HFFc6 (cell line): ENCODE measurements around the gene TOMT. TPM values are rescaled to one million over a fixed set of nuclear protein-coding genes. Genes with fewer than 3 reads are reported as not detected.

Source experiments
- DNase-seq: peaks from one replicate; pipeline ENCODE4 v3.0.0-alpha.2; 2018
- H3K27ac Mint-ChIP-seq: 2 replicates; pipeline ENCODE4 v1.8.0; 2020; ENCODE audit warnings: mild to moderate bottlenecking, mixed read lengths
- H3K27me3 Mint-ChIP-seq: 2 replicates; pipeline ENCODE4 v1.8.0; 2021; ENCODE audit warnings: mild to moderate bottlenecking, moderate library complexity, mixed read lengths; ENCODE audit not compliant: insufficient read depth
- H3K36me3 Mint-ChIP-seq: 2 replicates; pipeline ENCODE4 v1.8.0; 2021; ENCODE audit warnings: low read depth, mixed read lengths
- H3K4me1 Mint-ChIP-seq: 2 replicates; pipeline ENCODE4 v1.8.0; 2020; ENCODE audit warnings: low read depth, mixed read lengths
- H3K4me3 Mint-ChIP-seq: 2 replicates; pipeline ENCODE4 v1.8.0; 2020; ENCODE audit warnings: mild to moderate bottlenecking, moderate library complexity, mixed read lengths
- H3K9me3 Mint-ChIP-seq: 2 replicates; pipeline ENCODE4 v1.8.0; 2020; ENCODE audit warnings: mild to moderate bottlenecking, mixed read lengths
- CTCF ChIP-seq: fragments of 200-600 bp; sonication (generic); IDR thresholded peaks from 2 replicates; pipeline ENCODE4 v1.5.0; 2021; ENCODE audit warnings: antibody characterized with exemption, mild to moderate bottlenecking
- total RNA-seq, 6 experiments: library from RNA; stranded (reverse); fragmentation: NEBNext Ultra II Directional; extraction: Animal tissue kit (Norgen Biotek cat#: 25700); gene quantifications; 2 replicates in 1 of 6; 3 replicates in 5 of 6; pipeline ENCODE4 v1.2.3, GENCODE V29; 2021

TOMT gene
- total RNA-seq, 6 experiments from 2014 or later = not detected

- TF ChIP-seq CTCF = no peak
- Mint-ChIP-seq H3K4me3 (peak overlapping the region; percentile 89), H3K4me1 (peaks cover 54% of the 10 kb centered on the region), H3K36me3 (peaks cover 17% of the 10 kb centered on the region), H3K27me3 (peaks cover 4% of the 10 kb centered on the region), H3K27ac (peak overlapping the region; percentile 97), H3K9me3 (no peaks in the 10 kb centered on the region)
- DNase-seq = no peak
Observed at GRCh38 chr11:72081184-72081644, 24.5 kb upstream of the TOMT start.

GRCh38 chr11:72081821-72082453 is 23.8 kb upstream of the TOMT start:
- peaks cover 13% of the 10 kb centered on the region for H3K36me3 Mint-ChIP-seq
- peak overlapping the region; percentile 97 for H3K27ac Mint-ChIP-seq
- peaks cover 4% of the 10 kb centered on the region for H3K27me3 Mint-ChIP-seq
- no peak for DNase-seq
- no peak for TF ChIP-seq CTCF
- H3K4me1 Mint-ChIP-seq = peaks cover 50% of the 10 kb centered on the region
- peak overlapping the region; percentile 89 for H3K4me3 Mint-ChIP-seq
- H3K9me3 Mint-ChIP-seq = no peaks in the 10 kb centered on the region

DNA sequence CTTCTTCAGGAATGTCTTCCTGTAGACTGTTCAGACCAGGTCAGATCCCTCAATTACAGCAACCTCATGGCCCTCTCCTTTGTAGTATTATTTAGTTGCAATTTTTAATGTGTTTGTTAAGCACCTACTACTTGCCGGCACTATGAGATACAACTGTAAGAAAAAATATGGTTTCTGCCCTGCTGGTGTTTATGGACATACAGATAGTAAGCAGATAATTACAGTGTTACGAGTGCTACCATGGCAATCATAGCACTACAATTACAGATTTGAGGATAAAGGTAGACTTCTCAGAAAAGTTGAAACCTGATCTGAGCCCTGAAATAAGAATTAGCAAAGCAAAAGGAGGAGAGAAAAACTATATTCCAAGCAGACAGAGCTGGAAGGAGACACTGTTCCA is 22.3 kb upstream of the TOMT start:
- TF ChIP-seq CTCF = no peak
- DNase-seq = no peak
- H3K27me3 Mint-ChIP-seq = peaks cover 4% of the 10 kb centered on the region
- H3K4me1 Mint-ChIP-seq = peaks cover 36% of the 10 kb centered on the region
- H3K9me3 Mint-ChIP-seq = no peaks in the 10 kb centered on the region
- no peak overlapping the region for H3K4me3 Mint-ChIP-seq
- H3K36me3 Mint-ChIP-seq = peaks cover 8% of the 10 kb centered on the region
- no peak overlapping the region for H3K27ac Mint-ChIP-seq

- Mint-ChIP-seq H3K4me1 (peaks cover 30% of the 10 kb centered on the region), H3K27me3 (peaks cover 4% of the 10 kb centered on the region), H3K27ac (no peak overlapping the region), H3K36me3 (peaks cover 8% of the 10 kb centered on the region), H3K4me3 (no peak overlapping the region), H3K9me3 (no peaks in the 10 kb centered on the region)
- no peak for DNase-seq
- no peak for TF ChIP-seq CTCF
Observed at GRCh38 chr11:72084076-72084475, 21.6 kb upstream of the TOMT start.

DNA sequence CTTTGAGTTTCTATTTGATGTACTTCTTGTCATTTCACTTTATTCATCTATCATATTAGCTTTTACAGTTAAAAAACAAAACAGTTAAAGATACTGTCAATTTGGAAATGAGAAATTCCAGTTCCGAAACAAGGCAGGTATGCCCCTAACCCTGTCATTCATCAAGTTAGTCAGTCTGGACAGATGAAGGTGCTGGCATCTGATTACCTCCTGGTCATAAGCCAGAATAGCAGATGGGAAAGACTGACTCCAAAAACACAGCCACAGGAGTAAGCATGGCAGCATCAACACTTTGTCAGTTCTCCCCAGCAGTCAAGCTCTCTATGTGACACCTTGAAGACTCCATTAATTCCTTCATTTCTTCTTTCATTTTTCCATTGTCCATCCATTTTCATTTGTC is 20.8 kb upstream of the TOMT start:
- no peak overlapping the region for H3K4me3 Mint-ChIP-seq
- no peak overlapping the region for H3K27ac Mint-ChIP-seq
- peaks cover 6% of the 10 kb centered on the region for H3K36me3 Mint-ChIP-seq
- peaks cover 30% of the 10 kb centered on the region for H3K4me1 Mint-ChIP-seq
- no peaks in the 10 kb centered on the region for H3K9me3 Mint-ChIP-seq
- H3K27me3 Mint-ChIP-seq = peaks cover 3% of the 10 kb centered on the region
- no peak for DNase-seq
- no peak for TF ChIP-seq CTCF
